MCF 10A (cell line): ENCODE measurements around the gene FAM221B. TPM values are rescaled to one million over a fixed set of nuclear protein-coding genes. Genes with fewer than 3 reads are reported as not detected.
A peak's percentile ranks its signal among the peaks of the same experiment; 100 is the strongest.

Experiments
- BruUV-seq: library from RNA; stranded (reverse); fragments of 400-500 nt; replicated peaks from 2 replicates; lab custom pipeline; 2021; lab: Mats Ljungman, UMichigan
- CTCF ChIA-PET: fragments of 300-600 bp; sonication (Branson Sonifier 250); formaldehyde crosslinking; extraction: SDS; loops from one replicate; lab custom pipeline; 2021; ENCODE audit warnings: antibody characterized with exemption, inconsistent platforms; lab: Yijun Ruan, JAX
- POLR2A ChIA-PET: fragments of 300-600, 350-650 bp; sonication (Branson Sonifier 250); formaldehyde crosslinking; extraction: SDS; loops from one replicate; lab custom pipeline; 2020; ENCODE audit warnings: antibody characterized with exemption, inconsistent platforms; lab: Yijun Ruan, JAX
- DNase-seq: peaks from one replicate; pipeline ENCODE4 v3.0.0-alpha.2; 2018; ENCODE audit not compliant: unreplicated experiment
- H3K27ac Mint-ChIP-seq: one replicate; pipeline ENCODE4 v1.8.0; 2022; ENCODE audit warnings: mild to moderate bottlenecking, low read depth, mixed read lengths; ENCODE audit not compliant: unreplicated experiment
- H3K27me3 Mint-ChIP-seq: one replicate; pipeline ENCODE4 v1.8.0; 2022; ENCODE audit warnings: mixed read lengths; ENCODE audit not compliant: insufficient read depth, unreplicated experiment
- H3K36me3 Mint-ChIP-seq: one replicate; pipeline ENCODE4 v1.8.0; 2022; ENCODE audit warnings: mild to moderate bottlenecking, moderate library complexity, mixed read lengths; ENCODE audit not compliant: insufficient read depth, unreplicated experiment
- H3K4me1 Mint-ChIP-seq: one replicate; pipeline ENCODE4 v1.8.0; 2022; ENCODE audit warnings: mixed read lengths; ENCODE audit not compliant: insufficient read depth, unreplicated experiment
- H3K4me3 Mint-ChIP-seq: one replicate; pipeline ENCODE4 v1.8.0; 2022; ENCODE audit warnings: mild to moderate bottlenecking, moderate library complexity, mixed read lengths; ENCODE audit not compliant: unreplicated experiment
- H3K9me3 Mint-ChIP-seq: one replicate; pipeline ENCODE4 v1.8.0; 2022; ENCODE audit warnings: mixed read lengths; ENCODE audit not compliant: unreplicated experiment
- intact Hi-C: fragments of 100-400 bp; cut with micrococcal nuclease; formaldehyde crosslinking; loops from 2 replicates; pipeline ENCODE4 v1.14.1; 2022
- total RNA-seq: library from RNA; stranded (reverse); gene quantifications from 2 replicates; pipeline ENCODE4 v1.2.3, GENCODE V29; 2022
- TF ChIP-seq, protein P1 (sequence below): fragments of 200-600 bp; IDR thresholded peaks from one replicate; pipeline ENCODE4 v1.8.0; 2022; ENCODE audit warnings: antibody characterized with exemption, mild to moderate bottlenecking; ENCODE audit not compliant: unreplicated experiment

Gene FAM221B
- total RNA-seq, 1 experiment from 2014 or later, result not detected

DNA sequence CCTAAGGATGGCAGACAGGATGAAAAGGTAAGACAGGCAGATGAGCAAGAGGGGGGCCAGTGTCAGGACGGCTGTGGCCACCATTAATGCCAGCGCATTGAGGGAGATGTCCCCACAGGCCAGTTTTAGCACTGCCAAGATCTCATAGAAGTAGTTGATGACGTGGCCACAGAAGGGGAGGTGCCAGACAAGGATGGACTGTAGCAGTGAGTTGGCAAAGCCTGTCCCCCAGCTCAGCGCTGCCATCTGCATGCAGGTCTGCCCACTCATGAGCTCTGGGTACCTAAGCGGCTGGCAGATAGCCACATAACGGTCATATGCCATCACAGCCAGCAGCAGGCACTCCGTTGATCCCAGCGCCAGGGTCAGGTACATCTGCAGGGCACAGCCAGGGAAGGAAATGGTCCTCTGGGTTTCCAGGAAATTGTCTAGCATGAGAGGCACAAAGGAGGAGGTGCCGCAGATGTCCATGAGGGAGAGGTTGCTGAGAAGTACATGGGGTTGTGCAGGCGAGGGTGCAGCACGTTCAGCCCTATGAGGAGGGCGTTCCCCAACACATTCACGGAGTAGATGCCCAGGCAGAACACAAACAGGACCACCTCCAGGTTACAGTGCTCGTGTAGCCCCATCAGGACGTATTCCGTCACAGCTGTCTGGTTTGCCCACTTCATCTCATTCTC lies 30.9 kb upstream of the FAM221B start:
- Mint-ChIP-seq H3K4me1 (no peaks in the 10 kb centered on the region), H3K9me3 (no peaks in the 10 kb centered on the region), H3K27me3 (peaks cover 47% of the 10 kb centered on the region), H3K4me3 (no peak overlapping the region), H3K27ac (no peak overlapping the region), H3K36me3 (peaks cover 4% of the 10 kb centered on the region)
- ChIA-PET POLR2A (no interaction called here), CTCF (interaction anchor here (0.7 to 1.2 kb wide), 3 partner anchors 14 to 52 kb away, joined by 3 to 5 read pairs (median 3); no protein-coding TSS in a partner anchor)
- DNase-seq, result peak; percentile 4
- TF ChIP-seq, protein P1, sequence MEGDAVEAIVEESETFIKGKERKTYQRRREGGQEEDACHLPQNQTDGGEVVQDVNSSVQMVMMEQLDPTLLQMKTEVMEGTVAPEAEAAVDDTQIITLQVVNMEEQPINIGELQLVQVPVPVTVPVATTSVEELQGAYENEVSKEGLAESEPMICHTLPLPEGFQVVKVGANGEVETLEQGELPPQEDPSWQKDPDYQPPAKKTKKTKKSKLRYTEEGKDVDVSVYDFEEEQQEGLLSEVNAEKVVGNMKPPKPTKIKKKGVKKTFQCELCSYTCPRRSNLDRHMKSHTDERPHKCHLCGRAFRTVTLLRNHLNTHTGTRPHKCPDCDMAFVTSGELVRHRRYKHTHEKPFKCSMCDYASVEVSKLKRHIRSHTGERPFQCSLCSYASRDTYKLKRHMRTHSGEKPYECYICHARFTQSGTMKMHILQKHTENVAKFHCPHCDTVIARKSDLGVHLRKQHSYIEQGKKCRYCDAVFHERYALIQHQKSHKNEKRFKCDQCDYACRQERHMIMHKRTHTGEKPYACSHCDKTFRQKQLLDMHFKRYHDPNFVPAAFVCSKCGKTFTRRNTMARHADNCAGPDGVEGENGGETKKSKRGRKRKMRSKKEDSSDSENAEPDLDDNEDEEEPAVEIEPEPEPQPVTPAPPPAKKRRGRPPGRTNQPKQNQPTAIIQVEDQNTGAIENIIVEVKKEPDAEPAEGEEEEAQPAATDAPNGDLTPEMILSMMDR, result no peak
- BruUV-seq, result no TSS peak
- intact Hi-C loops, result no loop called here

DNA sequence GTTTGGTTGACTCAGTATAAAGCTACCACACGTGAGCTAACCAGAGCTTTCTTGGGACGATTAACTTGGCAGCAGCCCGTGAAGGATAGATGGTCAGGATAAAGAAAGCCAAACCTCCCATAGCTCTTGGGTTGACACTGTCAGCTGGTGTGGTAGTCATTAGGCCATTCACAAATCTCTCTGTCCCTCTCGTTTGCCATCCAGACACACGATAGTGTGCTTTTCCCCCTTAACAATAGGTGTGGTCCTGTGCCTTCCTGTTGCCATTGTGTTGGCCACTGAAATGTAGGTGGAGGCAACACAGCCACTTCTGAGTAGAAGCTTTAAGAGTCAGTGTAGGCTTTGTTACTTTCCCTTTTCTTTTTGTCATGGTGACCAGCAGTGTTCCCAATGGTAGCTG lies 29.9 kb upstream of the FAM221B start:
- POLR2A ChIA-PET, result interaction anchor here (0.6 to 1.5 kb wide), 3 partner anchors 22 to 242 kb away, joined by 3 read pairs; no protein-coding TSS in a partner anchor
- no peak overlapping the region for H3K4me3 Mint-ChIP-seq

DNA sequence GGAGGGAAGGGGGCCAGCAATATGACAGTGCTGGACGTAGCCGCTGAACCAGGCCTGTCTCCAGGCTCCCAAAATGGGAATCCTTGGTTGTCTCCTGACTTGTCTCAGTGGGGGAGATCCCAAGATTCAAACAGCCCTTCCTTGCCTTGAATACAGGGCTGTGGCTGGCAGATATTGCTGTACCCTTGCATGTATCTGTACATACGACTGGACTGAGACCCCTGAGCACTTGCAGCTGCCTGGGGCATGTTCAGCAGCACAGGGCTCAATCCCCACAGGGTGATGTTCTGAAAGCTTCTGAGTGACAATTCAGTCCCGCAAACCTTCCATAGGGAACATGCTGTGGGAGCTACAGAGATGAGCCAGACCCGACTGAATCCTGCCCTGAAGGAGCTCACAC lies 28.4 kb upstream of the FAM221B start:
- intact Hi-C loops, result no loop called here
- Mint-ChIP-seq H3K9me3 (no peaks in the 10 kb centered on the region), H3K36me3 (peaks cover 4% of the 10 kb centered on the region), H3K27ac (no peak overlapping the region), H3K27me3 (peaks cover 46% of the 10 kb centered on the region), H3K4me1 (no peaks in the 10 kb centered on the region), H3K4me3 (no peak overlapping the region)
- DNase-seq, result no peak
- TF ChIP-seq, protein P1, result no peak
- BruUV-seq, result no TSS peak
- ChIA-PET CTCF (interaction anchor here (0.6 to 1.4 kb wide), 4 partner anchors 12 to 308 kb away, joined by 3 to 7 read pairs (median 4); no protein-coding TSS in a partner anchor), POLR2A (interaction anchor here (0.9 to 1.5 kb wide), 3 partner anchors 20 to 59 kb away, joined by 3 to 4 read pairs (median 3); partner anchors contain the start of gene HINT2)

More for the DNA sequence above, 29.9 kb upstream of the FAM221B start:
- TF ChIP-seq, protein P1, result no peak
- H3K27ac Mint-ChIP-seq, result no peak overlapping the region
- CTCF ChIA-PET, result interaction anchor here (0.5 to 1.2 kb wide), 6 partner anchors 13 to 53 kb away, joined by 3 to 5 read pairs (median 4); no protein-coding TSS in a partner anchor
- intact Hi-C loops, result no loop called here
- no peaks in the 10 kb centered on the region for H3K4me1 Mint-ChIP-seq
- H3K27me3 Mint-ChIP-seq, result peaks cover 47% of the 10 kb centered on the region
- no TSS peak for BruUV-seq
- peaks cover 4% of the 10 kb centered on the region for H3K36me3 Mint-ChIP-seq
- no peaks in the 10 kb centered on the region for H3K9me3 Mint-ChIP-seq
- DNase-seq, result no peak

DNA sequence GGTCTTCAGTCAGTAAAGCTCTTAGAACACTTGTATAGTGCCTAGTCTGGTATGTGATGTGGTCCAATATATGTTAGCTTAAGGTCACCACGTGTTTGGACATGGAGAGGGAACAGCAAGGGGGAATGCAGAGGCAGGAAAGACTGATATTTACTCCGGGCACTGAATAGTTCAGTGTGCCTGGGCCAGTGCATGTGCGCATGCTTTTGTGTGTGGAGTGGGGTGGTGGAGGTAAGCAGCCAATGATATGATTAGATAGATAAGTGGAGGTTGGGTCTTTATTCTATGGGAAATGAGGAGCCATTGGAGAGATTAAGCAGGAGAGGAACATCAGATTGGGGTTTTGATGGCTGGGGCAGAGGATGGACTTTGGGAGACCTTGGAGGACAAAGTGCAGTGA lies 27.7 kb upstream of the FAM221B start:
- TF ChIP-seq, protein P1, result no peak
- Mint-ChIP-seq H3K4me1 (no peaks in the 10 kb centered on the region), H3K27me3 (peaks cover 39% of the 10 kb centered on the region), H3K36me3 (peaks cover 4% of the 10 kb centered on the region), H3K9me3 (no peaks in the 10 kb centered on the region), H3K4me3 (no peak overlapping the region), H3K27ac (no peak overlapping the region)
- no peak for DNase-seq
- CTCF ChIA-PET, result interaction anchor here (1.2 to 1.4 kb wide), 2 partner anchors 24 to 89 kb away, joined by 5 to 7 read pairs; no protein-coding TSS in a partner anchor
- POLR2A ChIA-PET, result interaction anchor here (0.6 to 0.9 kb wide), 2 partner anchors 42 to 309 kb away, joined by 3 to 4 read pairs; partner anchors contain the start of gene HINT2
- no TSS peak for BruUV-seq
- intact Hi-C loops, result no loop called here
